ENCODE results near the gene SMIM10L2A.
"Not testable (repeated sequence)": the region's sequence is repeated elsewhere in the genome, so short reads cannot be mapped to it uniquely, and the experiment has no call there.

The SMIM10L2A gene

DNA sequence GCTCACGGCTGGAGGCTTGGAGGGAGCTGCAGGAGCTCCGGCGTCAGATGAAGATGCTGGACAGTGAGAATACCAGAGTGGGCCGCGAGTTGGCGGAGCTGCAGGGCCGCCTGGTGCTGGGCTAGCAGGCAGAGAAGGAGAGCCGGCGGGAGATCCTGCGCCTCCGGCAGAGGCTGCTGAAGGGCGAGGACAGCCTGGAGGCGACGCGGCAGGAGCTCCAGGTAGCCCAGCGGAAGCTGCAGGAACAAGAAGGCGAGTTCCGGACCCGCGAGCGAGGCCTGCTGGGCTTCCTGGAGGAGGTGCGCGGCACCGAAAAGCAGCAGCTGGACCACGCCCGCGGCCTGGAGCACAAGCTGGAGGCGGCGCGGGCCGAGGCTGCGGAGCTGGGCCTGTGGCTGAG is 14.7 kb downstream of the SMIM10L2A start:
- Histone ChIP-seq H3K4me1 (ENCODE audit: control insufficient read depth, insufficient read depth, low read length) (no peaks in the 10 kb centered on the region), H3K36me3 (ENCODE audit: control insufficient read depth, insufficient read depth, low read length) (peaks cover 2% of the 10 kb centered on the region), H3K9ac (ENCODE audit: low read depth, low read length) (no peak overlapping the region), H3K9me3 (ENCODE audit: control insufficient read depth, insufficient read depth, low read length) (no peaks in the 10 kb centered on the region), H3K4me3 (ENCODE audit: low read depth, low read length) (no peak overlapping the region), H3K27me3 (ENCODE audit: control insufficient read depth, insufficient read depth, low read length) (no peaks in the 10 kb centered on the region)

GRCh38 chrX:135436966-135437866 is 15.5 kb downstream of the SMIM10L2A start:
- Histone ChIP-seq H3K4me1 (ENCODE audit: control insufficient read depth, insufficient read depth, low read length) (no peaks in the 10 kb centered on the region), H3K9me3 (ENCODE audit: control insufficient read depth, insufficient read depth, low read length) (no peaks in the 10 kb centered on the region), H3K9ac (ENCODE audit: low read depth, low read length) (no peak overlapping the region), H3K4me3 (ENCODE audit: low read depth, low read length) (no peak overlapping the region), H3K36me3 (ENCODE audit: control insufficient read depth, insufficient read depth, low read length) (peaks cover 2% of the 10 kb centered on the region), H3K27me3 (ENCODE audit: control insufficient read depth, insufficient read depth, low read length) (no peaks in the 10 kb centered on the region)

- Histone ChIP-seq H3K9me3 (ENCODE audit: control insufficient read depth, insufficient read depth, low read length) (no peaks in the 10 kb centered on the region), H3K27me3 (ENCODE audit: control insufficient read depth, insufficient read depth, low read length) (no peaks in the 10 kb centered on the region), H3K4me3 (ENCODE audit: low read depth, low read length) (no peak overlapping the region), H3K4me1 (ENCODE audit: control insufficient read depth, insufficient read depth, low read length) (no peaks in the 10 kb centered on the region), H3K9ac (ENCODE audit: low read depth, low read length) (no peak overlapping the region), H3K36me3 (ENCODE audit: control insufficient read depth, insufficient read depth, low read length) (peaks cover 2% of the 10 kb centered on the region)
Observed at GRCh38 chrX:135437867-135438733, 16.4 kb downstream of the SMIM10L2A start.

- Histone ChIP-seq H3K9me3 (ENCODE audit: control insufficient read depth, insufficient read depth, low read length) (no peaks in the 10 kb centered on the region), H3K4me3 (ENCODE audit: low read depth, low read length) (no peak overlapping the region), H3K9ac (ENCODE audit: low read depth, low read length) (no peak overlapping the region), H3K4me1 (ENCODE audit: control insufficient read depth, insufficient read depth, low read length) (no peaks in the 10 kb centered on the region), H3K36me3 (ENCODE audit: control insufficient read depth, insufficient read depth, low read length) (peaks cover 2% of the 10 kb centered on the region), H3K27me3 (ENCODE audit: control insufficient read depth, insufficient read depth, low read length) (no peaks in the 10 kb centered on the region)
Observed at GRCh38 chrX:135438734-135439043, 16.9 kb downstream of the SMIM10L2A start.

- no peaks in the 10 kb centered on the region for H3K4me1 ChIP-seq (ENCODE audit: control insufficient read depth, insufficient read depth, low read length)
- H3K36me3 ChIP-seq (ENCODE audit: control insufficient read depth, insufficient read depth, low read length), result no peaks in the 10 kb centered on the region
- no peaks in the 10 kb centered on the region for H3K27me3 ChIP-seq (ENCODE audit: control insufficient read depth, insufficient read depth, low read length)
- H3K4me3 ChIP-seq (ENCODE audit: low read depth, low read length), result no peak overlapping the region
- H3K9me3 ChIP-seq (ENCODE audit: control insufficient read depth, insufficient read depth, low read length), result peaks cover 6% of the 10 kb centered on the region
- no peak overlapping the region for H3K9ac ChIP-seq (ENCODE audit: low read depth, low read length)
Observed at GRCh38 chrX:135449637-135450550, 28.1 kb downstream of the SMIM10L2A start.

DNA sequence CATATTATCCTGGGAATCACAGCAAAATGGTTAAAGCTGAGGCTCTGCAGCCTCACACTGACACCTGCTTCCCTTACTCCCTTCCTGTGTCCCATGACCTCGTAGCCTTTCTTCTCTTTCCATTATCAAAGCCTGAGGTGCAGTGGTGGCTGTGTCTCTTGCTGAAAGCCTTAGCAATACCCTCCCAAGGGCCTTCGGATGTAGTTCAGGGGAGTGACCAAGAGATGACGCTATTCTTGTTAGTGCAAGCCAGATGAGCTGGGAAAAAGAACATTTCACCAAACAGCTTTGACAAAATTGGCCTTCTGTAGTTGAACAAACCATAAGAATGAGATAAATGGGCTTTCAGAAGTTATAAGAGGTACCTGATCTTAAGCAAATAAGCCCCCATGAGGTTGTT is 31.6 kb downstream of the SMIM10L2A start:
- no peaks in the 10 kb centered on the region for H3K36me3 ChIP-seq (ENCODE audit: control insufficient read depth, insufficient read depth, low read length)
- no peaks in the 10 kb centered on the region for H3K27me3 ChIP-seq (ENCODE audit: control insufficient read depth, insufficient read depth, low read length)
- no peak overlapping the region for H3K4me3 ChIP-seq (ENCODE audit: low read depth, low read length)
- H3K9me3 ChIP-seq (ENCODE audit: control insufficient read depth, insufficient read depth, low read length), result peaks cover 6% of the 10 kb centered on the region
- peaks cover 4% of the 10 kb centered on the region for H3K4me1 ChIP-seq (ENCODE audit: control insufficient read depth, insufficient read depth, low read length)
- H3K9ac ChIP-seq (ENCODE audit: low read depth, low read length), result no peak overlapping the region

DNA sequence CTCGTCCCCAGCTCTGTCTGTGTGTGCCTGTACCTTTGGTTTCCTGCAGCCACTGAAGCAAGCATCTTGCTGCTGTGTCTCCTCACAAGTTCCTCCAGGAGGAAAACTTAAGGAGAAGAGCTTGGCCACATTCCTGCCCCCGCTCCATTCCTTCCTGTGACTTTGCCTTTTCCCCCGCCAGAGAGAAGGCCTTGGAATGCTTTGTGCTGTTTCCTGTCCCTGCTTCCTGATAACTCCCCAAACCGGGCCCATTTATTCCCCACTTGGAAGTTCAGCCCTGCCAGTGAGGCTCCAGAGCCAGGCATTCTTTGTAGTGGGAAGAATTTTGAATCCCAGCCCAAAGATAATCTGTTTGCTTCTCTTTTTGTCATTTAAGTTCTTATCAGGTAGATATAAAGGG is 33.1 kb downstream of the SMIM10L2A start:
- no peak overlapping the region for H3K9ac ChIP-seq (ENCODE audit: low read depth, low read length)
- H3K4me1 ChIP-seq (ENCODE audit: control insufficient read depth, insufficient read depth, low read length), result peaks cover 4% of the 10 kb centered on the region
- no peak overlapping the region for H3K4me3 ChIP-seq (ENCODE audit: low read depth, low read length)
- no peaks in the 10 kb centered on the region for H3K27me3 ChIP-seq (ENCODE audit: control insufficient read depth, insufficient read depth, low read length)
- no peaks in the 10 kb centered on the region for H3K9me3 ChIP-seq (ENCODE audit: control insufficient read depth, insufficient read depth, low read length)
- H3K36me3 ChIP-seq (ENCODE audit: control insufficient read depth, insufficient read depth, low read length), result no peaks in the 10 kb centered on the region

GRCh38 chrX:135461756-135462155 is 40.0 kb downstream of the SMIM10L2A start:
- H3K36me3 ChIP-seq (ENCODE audit: control insufficient read depth, insufficient read depth, low read length); H3K9ac ChIP-seq (ENCODE audit: low read depth, low read length); H3K4me1 ChIP-seq (ENCODE audit: control insufficient read depth, insufficient read depth, low read length); H3K27me3 ChIP-seq (ENCODE audit: control insufficient read depth, insufficient read depth, low read length); H3K9me3 ChIP-seq (ENCODE audit: control insufficient read depth, insufficient read depth, low read length); H3K4me3 ChIP-seq (ENCODE audit: low read depth, low read length): not testable (repeated sequence)

DNA sequence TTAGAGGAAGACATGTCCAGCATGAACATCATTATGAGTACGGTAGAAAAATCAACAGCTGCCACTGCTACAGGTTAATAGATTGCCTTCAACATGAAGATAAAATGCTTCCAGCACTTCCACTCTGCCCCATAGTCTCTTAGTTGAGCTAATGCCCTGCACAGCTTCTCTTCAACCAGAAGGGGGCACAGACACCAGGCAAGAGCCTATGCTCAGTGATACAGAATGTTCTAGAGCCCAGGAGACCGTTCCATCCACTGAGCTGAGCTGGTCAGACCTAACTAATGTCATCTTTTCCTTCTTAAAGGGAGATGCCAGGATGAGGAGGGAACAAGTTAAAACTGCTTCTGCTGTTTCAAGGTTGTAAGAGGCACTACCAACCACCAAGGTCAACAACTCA is 42.2 kb downstream of the SMIM10L2A start:
- Histone ChIP-seq H3K9ac (ENCODE audit: low read depth, low read length) (no peak overlapping the region), H3K9me3 (ENCODE audit: control insufficient read depth, insufficient read depth, low read length) (peaks cover 4% of the 10 kb centered on the region), H3K36me3 (ENCODE audit: control insufficient read depth, insufficient read depth, low read length) (no peaks in the 10 kb centered on the region), H3K4me1 (ENCODE audit: control insufficient read depth, insufficient read depth, low read length) (no peaks in the 10 kb centered on the region), H3K27me3 (ENCODE audit: control insufficient read depth, insufficient read depth, low read length) (no peaks in the 10 kb centered on the region), H3K4me3 (ENCODE audit: low read depth, low read length) (no peak overlapping the region)

DNA sequence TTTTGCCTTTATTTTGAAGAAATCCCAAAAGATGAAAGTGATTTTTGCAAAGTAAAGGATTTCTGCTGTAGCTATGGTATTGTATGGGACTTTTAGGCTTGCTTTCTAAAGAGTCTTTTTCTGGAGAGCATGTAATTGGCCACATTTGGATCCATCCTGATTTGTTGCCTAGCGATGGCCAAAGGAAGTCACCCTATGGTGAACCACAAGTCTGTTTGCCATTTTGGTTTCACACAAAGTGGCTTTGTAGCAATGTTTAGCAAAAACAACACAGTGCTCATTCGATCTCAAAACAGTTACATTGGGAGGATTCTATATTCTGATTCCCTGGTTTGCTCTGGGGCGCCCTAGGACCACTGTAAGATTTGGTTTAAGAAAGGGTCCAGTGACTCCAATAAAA is 54.6 kb downstream of the SMIM10L2A start:
- no peak overlapping the region for H3K4me3 ChIP-seq (ENCODE audit: low read depth, low read length)
- no peaks in the 10 kb centered on the region for H3K36me3 ChIP-seq (ENCODE audit: control insufficient read depth, insufficient read depth, low read length)
- H3K9me3 ChIP-seq (ENCODE audit: control insufficient read depth, insufficient read depth, low read length), result no peaks in the 10 kb centered on the region
- no peaks in the 10 kb centered on the region for H3K27me3 ChIP-seq (ENCODE audit: control insufficient read depth, insufficient read depth, low read length)
- H3K9ac ChIP-seq (ENCODE audit: low read depth, low read length), result no peak overlapping the region
- no peaks in the 10 kb centered on the region for H3K4me1 ChIP-seq (ENCODE audit: control insufficient read depth, insufficient read depth, low read length)

DNA sequence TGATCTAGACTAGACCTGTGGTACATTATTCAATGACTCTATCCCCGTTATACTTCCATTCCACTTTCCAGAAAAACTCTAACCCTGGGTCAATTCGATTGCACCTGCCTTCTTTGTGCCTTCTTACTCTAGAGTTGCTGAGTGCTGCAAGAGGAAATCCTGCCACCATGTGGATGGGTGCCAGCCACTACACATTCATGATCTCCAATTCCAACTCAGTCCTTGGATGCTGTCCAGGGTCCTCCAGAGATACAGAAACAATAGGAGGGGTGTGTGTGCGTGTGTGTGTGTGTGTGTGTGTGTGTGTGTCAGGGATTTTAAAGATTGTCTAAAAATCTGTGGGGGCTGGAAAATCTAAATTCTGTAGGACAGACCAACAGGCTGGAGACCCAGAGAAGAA is 55.8 kb downstream of the SMIM10L2A start:
- Histone ChIP-seq H3K9me3 (ENCODE audit: control insufficient read depth, insufficient read depth, low read length) (no peaks in the 10 kb centered on the region), H3K4me3 (ENCODE audit: low read depth, low read length) (no peak overlapping the region), H3K27me3 (ENCODE audit: control insufficient read depth, insufficient read depth, low read length) (no peaks in the 10 kb centered on the region), H3K36me3 (ENCODE audit: control insufficient read depth, insufficient read depth, low read length) (no peaks in the 10 kb centered on the region), H3K4me1 (ENCODE audit: control insufficient read depth, insufficient read depth, low read length) (no peaks in the 10 kb centered on the region), H3K9ac (ENCODE audit: low read depth, low read length) (no peak overlapping the region)
